GM23248 (cell line): ENCODE measurements around the gene PTPN6.

Experiments used
- EZH2 ChIP-seq: fragments of 200-600 bp; sonication (generic); IDR thresholded peaks from 2 replicates; pipeline ENCODE4 v1.6.1; 2018; ENCODE audit warnings: antibody characterized with exemption, mild to moderate bottlenecking; ENCODE audit not compliant: insufficient read depth, poor library complexity, severe bottlenecking
- EZH2phosphoT487 ChIP-seq: fragments of 200-600 bp; sonication (generic); IDR thresholded peaks from 2 replicates; pipeline ENCODE4 v1.6.1; 2018; ENCODE audit warnings: antibody characterized with exemption, moderate library complexity, mild to moderate bottlenecking, low read depth; ENCODE audit not compliant: insufficient read depth

DNA sequence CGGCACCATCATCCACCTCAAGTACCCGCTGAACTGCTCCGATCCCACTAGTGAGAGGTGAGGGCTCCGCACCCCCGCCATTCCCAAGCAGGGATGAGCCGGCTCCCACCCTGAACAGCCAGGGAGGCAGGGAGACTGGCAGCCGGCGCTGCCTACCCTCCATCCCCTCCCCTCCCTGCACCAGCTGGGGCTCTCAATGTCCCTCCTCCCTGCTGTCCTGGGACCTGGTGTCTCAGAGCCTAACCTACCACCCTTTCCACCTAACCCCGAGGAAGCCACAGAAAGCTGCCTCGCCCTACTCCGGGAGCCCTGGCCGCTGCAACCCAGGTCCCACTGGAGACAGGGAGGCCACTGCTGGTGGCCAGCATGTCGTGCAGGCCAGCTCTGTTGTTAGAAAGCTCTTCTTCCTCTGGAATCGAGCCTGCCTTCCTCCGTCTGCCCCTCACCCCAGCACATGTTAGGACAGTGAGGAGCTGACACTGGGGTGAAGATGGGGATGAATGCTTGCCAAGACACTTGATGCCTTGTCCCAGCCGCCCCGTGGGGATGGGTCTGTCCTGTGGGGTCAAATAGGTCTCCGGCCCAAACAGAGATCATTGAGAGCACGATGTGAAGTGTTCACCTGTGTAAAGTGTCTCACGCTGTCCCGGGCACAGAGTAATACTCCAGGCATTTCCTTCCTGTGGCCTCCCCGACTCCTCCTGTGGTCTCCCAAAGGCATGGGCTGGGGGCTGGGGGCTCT lies 1.1 kb downstream of the PTPN6 start:
- TF ChIP-seq EZH2 (no peak), EZH2phosphoT487 (no peak)
